ENCODE measurements around the gene GARS1. TPM values are rescaled to one million over a fixed set of nuclear protein-coding genes. Genes with fewer than 3 reads are reported as not detected.

Gene GARS1
- total RNA-seq, 1 donor from 2014 or later = 51.2 TPM

DNA sequence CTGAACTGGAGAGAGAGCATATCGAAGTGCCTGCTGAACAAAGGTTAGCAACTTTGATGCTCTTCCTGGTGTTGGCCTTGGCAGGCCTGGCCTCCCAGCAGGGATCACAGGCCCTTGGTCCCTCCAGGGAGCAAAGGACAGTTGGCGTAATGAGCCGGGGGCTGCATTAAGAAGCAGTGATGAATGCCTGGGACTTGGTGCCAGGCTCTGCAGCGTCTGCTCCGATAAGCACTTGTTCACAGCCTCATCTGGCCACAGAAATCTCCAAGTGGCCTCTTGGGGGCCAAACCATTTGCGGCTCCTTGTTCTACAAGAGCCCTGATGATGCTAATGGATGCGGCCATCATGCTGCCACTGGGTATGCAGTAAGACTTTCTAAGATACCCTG is 55.7 kb downstream of the GARS1 start:
- DNase-seq (ENCODE audit: low spot score) = no peak
- intact Hi-C loops (cut with DNase I) = no loop called here

DNA sequence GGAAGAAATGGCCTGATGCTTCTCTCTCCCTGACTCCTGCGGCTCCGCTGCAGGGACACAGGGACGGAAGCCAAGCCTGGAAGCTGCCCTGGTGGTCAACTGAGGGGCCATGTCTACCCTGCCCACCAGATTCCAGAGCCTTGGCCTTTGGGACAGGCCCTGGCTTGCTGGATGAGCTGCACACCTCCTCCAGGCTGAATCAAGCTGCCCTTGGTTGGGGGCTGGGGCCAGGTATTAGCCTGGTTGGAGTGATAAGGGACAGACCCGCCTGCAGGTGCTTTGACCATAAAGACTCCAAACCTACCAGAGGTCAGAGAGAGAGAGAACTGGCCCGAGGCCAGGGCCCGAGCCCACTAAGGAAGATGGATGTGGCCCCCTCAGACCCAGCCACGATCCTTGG is 57.5 kb downstream of the GARS1 start:
- DNase-seq (ENCODE audit: low spot score) = no peak
- intact Hi-C loops (cut with DNase I) = no loop called here

DNA sequence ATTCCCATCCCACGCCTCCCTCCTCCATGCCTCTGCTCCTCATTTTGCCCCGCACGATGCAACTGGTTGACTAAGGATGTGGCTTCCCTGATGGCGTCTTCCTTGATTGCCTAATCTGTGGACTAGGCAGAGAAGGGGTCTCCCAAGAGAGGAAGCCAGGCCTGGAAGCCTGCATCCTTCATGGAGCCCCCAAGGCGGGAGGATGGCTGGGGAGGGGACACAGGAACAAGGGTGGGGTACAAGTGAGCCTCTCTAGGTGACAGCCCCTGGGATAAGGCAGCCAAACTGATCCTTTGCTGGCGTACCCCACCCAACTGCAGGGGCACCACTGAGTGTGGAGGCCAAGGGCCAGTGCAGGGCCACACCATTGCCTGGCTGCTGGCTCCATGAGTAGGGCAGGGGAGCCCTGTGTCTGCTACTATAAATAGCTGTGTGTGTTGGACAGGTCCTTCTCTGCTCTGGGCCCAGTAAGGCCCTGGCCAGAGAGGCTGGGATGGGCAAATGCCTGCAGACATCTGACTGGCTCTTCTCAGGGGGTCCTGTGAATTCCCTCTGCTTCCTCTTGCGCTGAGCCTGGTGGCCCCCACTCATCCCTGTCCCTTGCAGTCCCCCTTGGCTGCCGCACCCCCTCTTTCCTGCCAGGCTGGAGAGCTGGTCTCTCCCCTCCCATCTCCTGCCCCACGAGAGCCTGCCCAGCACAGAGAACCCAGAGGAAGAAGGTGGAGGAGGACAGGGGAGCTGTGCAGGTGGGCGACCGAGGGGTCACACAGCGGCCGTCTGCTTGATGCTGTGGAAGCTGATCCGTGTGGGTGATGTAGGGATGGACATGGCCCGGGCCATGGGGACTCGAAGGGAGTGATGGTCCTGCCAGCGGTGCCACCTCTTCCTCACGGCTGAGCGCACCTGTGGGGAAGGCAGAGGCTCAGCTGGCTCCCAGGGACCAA is 58.3 kb downstream of the GARS1 start:
- peak; percentile 70 for DNase-seq (ENCODE audit: low spot score)
- intact Hi-C loops (cut with DNase I) = no loop called here

DNA sequence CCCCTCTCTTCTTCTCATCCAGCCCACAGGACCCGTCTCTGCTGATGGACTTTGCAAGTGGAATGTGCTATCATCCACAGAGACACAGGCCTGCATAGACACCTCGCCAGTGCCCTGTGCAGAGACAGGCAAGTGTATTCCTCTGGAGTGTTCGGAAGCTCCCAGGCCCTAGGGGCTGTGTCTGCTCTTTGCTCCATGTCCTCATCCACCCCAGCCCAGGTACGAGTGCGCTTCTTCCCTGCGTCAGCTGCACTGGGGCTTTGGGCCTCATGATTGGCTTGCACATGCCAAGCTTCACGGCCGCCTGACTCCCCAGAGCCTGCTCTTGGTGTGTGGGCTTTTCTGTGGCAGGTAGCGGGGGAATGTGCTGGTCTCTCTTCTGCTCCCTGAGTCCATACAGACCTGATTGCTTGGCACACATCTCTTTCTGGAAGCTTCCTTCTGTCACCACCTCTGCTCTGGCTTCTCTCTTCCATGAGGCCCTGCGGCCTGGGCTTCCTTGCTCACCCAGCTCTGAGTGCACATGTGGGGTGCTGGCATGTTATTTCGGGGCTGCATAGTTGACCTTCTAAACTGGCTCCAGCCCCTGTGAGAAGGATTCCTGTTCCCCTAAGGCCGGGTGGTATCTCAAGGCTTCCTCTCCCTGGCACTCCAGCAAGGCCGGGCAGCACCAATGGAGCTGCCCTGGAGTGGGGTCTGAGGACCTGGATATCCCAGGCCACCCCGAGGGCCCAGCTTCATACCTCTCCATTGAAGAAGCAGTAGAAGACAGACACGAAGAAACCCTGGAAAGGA is 59.8 kb downstream of the GARS1 start:
- intact Hi-C loops (cut with DNase I) = no loop called here

DNA sequence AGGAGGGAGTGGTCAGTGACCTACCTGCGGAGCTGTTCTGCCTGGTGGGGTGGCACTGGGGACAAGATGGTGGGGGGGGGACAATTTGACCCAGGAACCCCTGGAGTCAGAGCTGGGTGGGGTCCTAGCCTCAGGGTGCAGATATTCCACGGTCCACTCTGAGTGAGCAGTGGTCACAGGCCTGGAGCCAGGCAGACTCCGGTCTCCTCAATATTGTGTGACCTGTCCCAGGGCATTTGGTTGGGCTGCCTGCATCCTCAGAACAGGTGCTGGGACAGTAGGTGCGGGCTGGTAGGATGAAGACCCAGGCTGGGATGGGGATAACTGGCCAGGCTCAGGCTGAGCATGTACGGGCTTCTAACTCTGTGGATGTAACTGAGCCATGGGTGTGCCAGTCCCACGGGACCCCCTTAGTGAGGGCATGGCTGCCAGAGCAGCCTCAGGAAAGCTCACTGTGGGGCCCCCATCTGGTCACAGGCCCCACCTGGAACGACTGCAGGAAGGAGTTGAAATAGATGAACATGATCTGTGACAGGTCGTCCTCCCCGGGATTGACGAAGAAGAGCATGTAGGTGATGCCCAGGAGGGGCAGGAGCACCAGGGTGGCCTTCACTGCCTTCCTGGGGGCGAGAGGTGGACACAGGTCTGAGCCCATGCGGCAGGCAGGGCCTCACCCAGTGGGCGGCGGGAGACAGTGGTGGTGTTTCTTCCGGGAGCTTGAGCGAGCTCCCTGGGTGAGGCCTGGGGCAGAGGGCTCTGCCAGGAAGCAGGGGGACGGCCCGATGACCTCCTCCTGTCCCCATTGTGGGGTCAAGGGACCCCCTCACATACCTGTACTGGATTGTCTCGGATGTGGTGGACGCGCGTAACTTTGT is 60.7 kb downstream of the GARS1 start:
- DNase-seq (ENCODE audit: low spot score) = peak; percentile 68
- intact Hi-C loops (cut with DNase I) = no loop called here

More for the DNA sequence above, 59.8 kb downstream of the GARS1 start:
- DNase-seq (ENCODE audit: low spot score) = peak; percentile 58

DNA sequence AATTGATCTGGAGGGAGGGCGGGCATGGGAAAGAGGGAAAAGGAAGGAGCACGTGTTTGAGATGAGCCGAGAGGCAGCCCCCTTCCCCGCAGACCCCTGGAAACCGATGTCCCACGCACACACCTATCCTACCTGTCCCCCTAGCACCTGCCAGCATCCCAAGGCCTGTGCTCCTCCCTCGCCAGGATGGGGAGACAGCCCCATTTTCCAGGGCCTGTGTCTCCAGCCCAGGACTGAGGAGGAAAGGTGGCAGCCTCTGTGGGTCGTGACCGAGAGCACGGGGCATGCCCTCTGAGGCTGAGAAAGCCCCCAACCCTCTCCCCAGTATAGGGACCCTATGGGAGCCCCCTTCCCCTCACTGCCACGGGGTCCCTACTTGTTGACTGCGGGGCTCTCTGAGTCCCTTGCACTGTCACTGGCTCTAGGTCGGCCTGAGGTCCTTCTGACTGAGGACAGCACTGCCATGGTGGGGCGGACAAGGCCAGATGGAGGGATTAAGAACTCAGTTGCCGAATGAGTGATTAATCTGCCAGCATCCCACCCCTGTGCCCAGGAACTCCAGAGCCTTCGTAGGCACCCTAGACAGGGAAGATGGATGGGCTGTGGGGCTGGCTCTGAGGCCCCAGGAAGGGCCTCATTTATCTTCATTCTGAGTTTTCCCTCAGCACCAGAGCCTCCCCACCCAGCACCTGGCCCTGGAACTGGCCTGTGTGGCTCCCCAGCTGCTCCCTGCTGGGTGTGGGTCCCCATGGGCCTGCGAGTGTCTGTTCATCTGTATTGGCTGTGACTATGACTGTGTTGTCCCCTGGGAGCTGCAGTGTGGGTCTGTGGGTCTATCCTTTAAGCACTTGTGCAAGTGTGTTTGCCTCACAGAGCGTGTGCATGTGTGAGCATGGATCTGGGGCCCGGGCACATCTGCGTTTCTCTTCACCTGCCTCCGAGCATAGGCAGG is 61.6 kb downstream of the GARS1 start:
- intact Hi-C loops (cut with DNase I) = no loop called here
- DNase-seq (ENCODE audit: low spot score) = peak; percentile 69

DNA sequence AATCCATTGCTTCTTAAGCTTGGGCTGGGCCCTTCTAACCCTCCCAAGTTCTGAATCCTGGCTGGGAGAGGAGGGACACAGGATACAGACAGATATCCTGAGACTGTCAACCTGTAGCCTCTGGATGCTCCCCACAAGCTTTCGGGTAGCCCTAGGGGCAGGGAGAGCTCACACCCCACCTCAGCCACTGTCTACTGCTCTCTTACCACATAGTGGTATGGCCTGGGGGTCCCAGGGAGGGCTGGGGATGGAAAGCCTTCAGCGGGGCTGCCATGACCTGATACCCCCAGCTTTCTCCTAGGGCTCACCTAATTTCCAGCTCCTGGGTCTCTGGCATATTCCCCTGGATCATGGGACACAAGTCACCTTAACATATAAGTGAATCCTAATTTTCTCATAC is 62.5 kb downstream of the GARS1 start:
- DNase-seq (ENCODE audit: low spot score) = peak; percentile 57
- intact Hi-C loops (cut with DNase I) = no loop called here

DNA sequence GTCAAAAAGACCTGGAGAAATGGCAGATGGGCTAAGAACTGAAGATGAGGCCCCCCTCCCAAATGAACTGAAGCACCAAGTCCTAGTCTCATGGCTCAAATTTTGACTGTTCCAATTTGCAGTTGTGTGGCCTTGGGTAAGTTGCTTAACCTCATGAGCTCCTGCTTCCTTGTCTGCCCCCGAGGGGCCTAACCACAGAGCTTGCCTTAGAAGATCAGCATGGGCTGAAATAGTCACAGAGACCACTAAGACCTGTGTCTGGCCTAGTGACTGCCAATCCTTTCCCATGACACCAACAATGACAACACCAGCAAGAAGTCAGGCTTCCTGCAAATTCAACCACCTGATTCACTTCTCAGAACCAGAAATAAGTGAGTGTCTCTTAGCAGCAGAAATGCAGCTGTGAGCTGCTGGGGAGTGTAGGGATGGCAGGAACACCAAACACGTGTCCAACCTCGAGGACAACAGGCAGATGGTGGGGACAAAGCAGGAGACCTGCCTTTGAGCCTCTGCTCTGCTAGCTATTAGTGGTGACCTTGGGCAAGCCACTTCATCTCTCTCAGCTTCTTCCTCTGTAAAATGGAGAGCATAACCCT is 63.9 kb downstream of the GARS1 start:
- peak; percentile 71 for DNase-seq (ENCODE audit: low spot score)
- intact Hi-C loops (cut with DNase I) = no loop called here

DNA sequence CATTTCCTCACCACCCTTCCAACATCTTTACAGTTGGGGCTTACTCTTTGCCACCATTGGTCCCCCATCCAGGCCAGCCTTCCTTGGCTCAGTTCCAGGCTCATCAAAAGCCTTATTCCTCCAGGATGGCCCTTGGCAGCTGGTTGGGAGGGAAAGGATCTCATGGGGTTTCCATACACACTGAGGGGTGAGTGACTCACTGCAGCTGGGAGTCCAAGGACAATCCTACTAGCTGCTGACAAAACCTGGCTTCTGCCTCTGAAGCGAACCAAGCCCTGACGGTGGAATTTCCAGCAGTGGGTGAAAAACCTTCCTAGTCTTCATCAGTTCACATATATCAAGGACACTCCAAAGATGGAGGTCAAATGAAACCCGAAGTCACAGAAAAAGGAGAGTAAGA is 64.6 kb downstream of the GARS1 start:
- DNase-seq (ENCODE audit: low spot score) = peak; percentile 65
- intact Hi-C loops (cut with DNase I) = no loop called here

DNA sequence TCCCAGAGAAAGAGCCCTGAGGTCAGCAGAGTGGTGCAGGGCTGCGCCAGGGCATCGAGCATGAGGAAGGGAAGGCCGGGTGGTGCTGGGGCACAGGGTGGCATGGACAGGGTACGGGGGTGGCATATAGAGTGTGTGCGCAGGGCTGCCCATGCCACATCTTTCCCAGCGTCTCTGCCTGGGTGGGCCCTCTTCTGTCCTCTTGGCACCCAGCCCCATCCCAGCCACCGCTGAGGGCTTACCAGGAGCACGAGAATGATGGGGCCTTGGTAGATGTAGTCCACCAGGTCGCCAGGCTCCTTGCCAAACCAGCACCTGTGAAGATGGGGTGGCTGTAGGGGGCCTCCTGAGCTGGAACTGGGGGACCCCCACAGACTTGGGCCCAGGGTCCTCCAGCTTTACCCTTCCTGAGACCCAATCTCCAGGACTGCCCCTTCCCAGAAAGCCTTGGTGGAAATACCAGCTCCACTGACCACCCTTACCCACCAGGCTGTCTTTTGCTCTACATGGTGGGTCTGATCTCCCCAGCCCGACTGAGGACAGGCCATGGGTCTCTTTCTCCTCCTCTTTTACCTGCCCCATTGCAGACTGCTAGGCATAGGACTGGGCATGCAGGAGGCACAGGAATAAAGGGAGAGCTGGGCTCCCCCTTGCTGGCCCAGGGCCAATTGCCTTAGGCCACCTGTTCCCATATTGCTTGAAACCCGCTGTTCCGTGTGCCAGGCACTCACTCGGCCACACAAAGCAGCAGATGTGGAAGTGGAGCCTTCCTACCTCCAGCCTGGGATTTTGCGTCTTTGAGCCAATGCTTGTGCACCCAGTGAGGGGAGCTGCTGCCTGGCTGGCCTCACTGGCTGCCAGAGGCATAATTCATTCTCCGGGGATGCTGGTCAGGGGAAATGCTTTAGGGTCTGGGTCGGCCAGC is 65.9 kb downstream of the GARS1 start:
- intact Hi-C loops (cut with DNase I) = no loop called here
- no peak for DNase-seq (ENCODE audit: low spot score)

DNA sequence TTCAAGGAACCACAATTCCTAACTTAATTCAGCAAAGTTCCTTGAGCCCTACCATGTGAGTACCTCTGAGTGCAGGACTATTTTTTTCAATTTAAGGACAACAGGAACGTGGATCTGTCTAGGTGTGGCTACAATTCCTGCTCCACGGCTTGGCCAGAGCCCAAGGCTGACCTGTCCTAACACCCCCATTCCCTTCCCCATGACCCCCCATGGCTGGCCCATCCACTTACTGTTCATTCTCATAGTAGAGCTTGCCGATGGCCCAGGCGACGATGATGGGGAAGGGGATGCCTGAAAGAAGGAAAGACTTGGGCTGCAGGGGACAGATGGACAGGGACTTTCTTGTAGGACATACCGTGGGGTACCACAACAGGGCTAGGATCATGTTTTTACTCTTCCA is 67.2 kb downstream of the GARS1 start:
- intact Hi-C loops (cut with DNase I) = no loop called here

DNA sequence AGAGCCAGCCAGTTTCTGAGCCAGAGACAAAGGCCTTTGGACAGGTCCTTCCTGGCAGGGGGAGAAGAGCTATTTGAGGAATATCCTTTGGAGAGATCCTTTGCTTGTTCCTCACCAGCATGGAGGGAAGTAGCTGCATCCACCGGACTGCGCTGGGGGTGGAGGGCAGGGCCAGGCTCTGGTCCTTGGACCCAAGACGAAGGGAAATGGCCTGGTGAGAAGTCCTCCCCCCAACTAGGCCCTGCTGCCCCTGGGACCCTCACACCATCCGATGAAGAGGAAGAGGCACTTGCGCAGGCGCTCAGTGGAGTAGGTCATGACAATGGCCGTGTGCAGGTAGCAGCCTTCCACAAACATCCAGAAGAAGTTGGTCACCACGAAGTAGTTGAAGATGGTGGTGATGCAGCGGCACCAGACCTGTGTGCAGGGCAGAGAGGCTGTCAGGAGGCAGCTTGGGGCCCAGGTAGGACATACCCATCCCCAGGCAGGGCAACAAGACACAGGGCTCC is 67.8 kb downstream of the GARS1 start:
- intact Hi-C loops (cut with DNase I) = no loop called here
- DNase-seq (ENCODE audit: low spot score) = no peak

More for the DNA sequence above, 67.2 kb downstream of the GARS1 start:
- DNase-seq (ENCODE audit: low spot score) = no peak

DNA sequence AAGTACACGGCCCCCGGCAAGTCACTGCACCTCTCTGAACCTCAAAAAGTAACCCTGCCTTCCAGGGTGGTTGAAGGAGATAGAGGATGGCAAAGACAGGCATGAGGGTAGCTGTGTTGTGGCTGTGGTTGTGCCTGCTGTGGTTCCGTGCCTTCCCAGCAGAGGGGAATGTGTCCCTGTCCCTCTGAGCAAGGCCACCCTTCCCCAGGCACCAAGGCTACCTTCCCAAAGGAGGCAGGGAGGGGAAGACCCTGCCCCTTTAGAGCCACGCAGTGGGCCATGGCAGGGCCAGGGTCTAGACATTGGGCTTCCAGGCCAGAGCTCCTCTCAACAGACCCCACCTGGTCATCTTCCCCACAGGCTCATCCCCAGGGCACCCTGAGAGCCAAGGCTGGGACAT is 68.7 kb downstream of the GARS1 start:
- intact Hi-C loops (cut with DNase I) = no loop called here

DNA sequence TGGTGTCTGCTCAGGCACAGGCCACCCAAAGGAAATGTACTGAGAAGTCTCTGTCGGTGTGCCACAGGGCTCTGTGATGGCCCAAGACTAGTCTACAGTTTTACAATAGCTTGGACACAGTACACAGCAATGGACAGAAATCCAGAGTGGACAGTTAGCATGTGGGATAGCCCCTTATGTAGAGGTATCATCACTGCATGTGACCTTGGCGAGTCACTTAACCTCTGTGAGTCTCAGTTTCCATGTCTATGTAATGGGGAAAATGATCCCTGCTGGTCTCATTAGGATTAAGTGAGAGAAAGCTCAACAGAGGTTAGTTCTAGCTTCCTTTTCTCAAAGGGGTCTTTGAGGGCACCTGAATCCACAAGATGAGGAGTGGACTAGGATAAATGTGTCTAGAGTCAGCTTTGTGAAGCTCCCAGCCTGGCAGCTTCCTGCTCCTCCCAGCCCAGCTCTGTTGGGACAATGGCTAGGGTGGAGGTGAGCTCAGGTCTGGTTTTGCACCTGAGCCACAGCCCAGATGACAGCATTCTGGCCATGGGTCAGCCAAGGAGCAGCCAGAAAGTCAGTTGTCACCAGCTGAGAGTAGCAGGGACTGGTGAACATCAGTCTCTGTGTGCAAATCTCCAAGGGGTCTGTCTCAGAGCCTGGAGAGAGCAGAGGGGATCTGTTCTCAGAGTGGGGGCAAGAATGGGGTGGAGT is 69.7 kb downstream of the GARS1 start:
- intact Hi-C loops (cut with DNase I) = no loop called here
- no peak for DNase-seq (ENCODE audit: low spot score)

More for the DNA sequence above, 68.7 kb downstream of the GARS1 start:
- DNase-seq (ENCODE audit: low spot score) = no peak

DNA sequence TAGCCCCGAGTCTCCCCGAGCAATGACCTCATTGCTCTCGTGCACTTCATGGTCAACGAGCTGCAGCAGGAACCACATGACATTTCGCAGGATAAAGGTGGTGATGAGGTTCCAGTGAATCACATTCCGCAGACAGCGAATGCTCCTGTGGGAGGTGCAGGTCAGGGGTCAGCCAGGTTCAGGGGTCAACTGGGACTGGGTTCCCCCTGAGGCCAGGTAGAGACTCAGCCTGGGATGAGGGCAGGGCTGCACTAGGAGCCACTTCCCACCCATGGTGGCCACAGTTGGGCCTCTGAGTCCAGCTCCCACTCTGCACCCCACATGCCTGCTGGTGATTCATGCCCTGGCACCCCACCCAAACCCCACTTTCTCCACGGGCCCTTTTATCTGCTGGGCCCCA is 70.4 kb downstream of the GARS1 start:
- intact Hi-C loops (cut with DNase I) = no loop called here

DNA sequence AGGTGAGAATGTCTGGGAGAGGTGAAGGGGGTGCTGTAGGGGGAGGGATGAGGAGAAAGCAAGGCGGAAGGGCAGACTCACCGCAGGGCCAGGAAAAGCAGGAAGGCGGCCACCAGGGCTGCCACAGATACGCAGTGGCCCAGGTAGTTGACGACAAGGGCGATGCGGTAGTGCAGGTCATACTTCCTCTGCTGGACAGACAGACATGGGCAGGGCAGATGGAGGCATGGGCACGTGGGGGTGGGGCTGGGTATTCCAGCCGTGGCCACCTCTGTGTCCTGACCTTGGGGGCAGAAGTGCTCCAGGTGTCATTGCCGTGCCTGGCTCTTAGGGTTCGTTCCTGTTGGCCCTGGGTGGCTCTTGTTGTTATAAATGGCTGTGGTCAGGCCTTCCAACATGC is 70.8 kb downstream of the GARS1 start:
- intact Hi-C loops (cut with DNase I) = no loop called here
- no peak for DNase-seq (ENCODE audit: low spot score)

More for the DNA sequence above, 70.4 kb downstream of the GARS1 start:
- no peak for DNase-seq (ENCODE audit: low spot score)

All from cardiac septum (tissue), 1 donor.